KOPT-K1 (cell line): ENCODE data around the gene ACTL8.

Experiments used
- H3K27ac ChIP-seq: fragments of 200-600 bp; sonication (generic); 2 replicates; pipeline ENCODE4 v1.5.1; 2016; ENCODE audit warnings: antibody characterized with exemption, mild to moderate bottlenecking, low read depth, low read length; ENCODE audit not compliant: poor library complexity, severe bottlenecking
- H3K36me3 ChIP-seq: fragments of 200-600 bp; sonication (generic); 2 replicates; pipeline ENCODE4 v1.5.1; 2017; ENCODE audit warnings: antibody characterized with exemption, mild to moderate bottlenecking, low read length, moderate library complexity; ENCODE audit not compliant: insufficient read depth
- H3K9me3 ChIP-seq: fragments of 200-600 bp; sonication (generic); 2 replicates; pipeline ENCODE4 v1.5.1; 2017; ENCODE audit warnings: antibody characterized with exemption, low read length, mild to moderate bottlenecking; ENCODE audit not compliant: insufficient read depth, poor library complexity, severe bottlenecking

ACTL8 gene

DNA sequence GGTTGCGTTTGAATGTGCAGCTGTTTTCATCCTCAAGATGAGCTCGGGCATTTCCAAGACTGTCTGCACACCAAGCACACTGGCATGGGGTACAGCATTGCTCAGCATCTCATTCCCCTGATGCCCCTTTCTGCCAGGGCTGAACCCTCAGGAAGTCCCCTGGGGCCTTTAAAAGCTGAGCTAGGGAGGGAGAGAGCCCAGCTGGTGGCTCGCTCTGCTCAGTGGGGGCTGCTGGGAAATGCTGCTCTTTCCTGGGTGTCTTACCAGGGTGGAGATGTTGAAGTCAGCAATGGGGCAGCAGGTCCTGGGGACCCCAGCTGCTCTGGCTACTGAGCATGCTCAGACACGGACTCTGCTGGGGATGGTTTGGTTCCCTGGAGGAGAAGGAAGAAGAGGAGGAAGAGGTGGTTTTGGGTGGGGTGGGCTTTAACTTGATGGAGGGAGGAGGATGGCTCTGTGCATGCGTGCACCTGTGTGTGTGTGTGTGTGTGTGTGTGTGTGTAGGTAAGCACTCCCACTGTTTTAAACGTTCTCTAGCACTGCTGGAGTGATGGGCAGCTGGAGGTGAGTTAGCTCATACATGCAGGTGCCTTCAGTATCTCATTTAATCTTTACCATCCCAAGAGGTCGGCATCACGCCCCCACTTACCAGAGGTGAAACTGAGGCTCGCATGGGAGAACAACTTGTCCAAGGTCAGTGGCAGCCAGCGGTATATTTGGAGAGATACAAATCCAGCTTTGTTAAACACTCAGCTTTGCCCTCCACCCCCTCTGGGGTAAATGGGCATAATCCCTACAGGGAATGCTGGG, 40.9 kb downstream of the ACTL8 start:
- Histone ChIP-seq H3K9me3 (no peaks in the 10 kb centered on the region), H3K36me3 (no peaks in the 10 kb centered on the region), H3K27ac (no peak overlapping the region)

DNA sequence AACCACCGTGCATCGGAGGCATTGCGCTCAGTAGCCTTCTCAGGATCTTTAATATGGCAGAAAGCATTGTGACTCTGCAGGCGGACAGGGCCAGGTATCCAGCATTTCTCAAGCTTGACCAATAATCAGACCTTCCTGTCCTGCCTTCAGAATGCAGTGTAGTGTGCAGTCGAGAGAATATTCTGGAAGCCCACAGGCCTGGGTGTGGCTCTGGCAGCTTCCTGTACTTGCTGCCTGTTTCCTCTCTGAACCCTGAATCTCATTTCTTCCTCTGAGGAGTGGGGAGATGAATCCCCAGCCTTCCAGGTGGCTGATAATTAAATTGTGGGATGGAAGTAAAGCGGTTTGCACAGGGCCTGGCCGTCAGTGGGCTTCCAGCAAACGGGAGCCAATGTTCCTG, 42.3 kb downstream of the ACTL8 start:
- H3K36me3 ChIP-seq = no peaks in the 10 kb centered on the region
- no peaks in the 10 kb centered on the region for H3K9me3 ChIP-seq
- H3K27ac ChIP-seq = no peak overlapping the region

- Histone ChIP-seq H3K36me3 (no peaks in the 10 kb centered on the region), H3K27ac (no peak overlapping the region), H3K9me3 (no peaks in the 10 kb centered on the region)
These were observed 42.9 kb downstream of the ACTL8 start for GRCh38 chr1:17798011-17798410.

GRCh38 chr1:17798799-17799382, 43.8 kb downstream of the ACTL8 start:
- Histone ChIP-seq H3K27ac (no peak overlapping the region), H3K9me3 (no peaks in the 10 kb centered on the region), H3K36me3 (no peaks in the 10 kb centered on the region)

GRCh38 chr1:17799642-17800041, 44.5 kb downstream of the ACTL8 start:
- Histone ChIP-seq H3K36me3 (no peaks in the 10 kb centered on the region), H3K27ac (no peak overlapping the region), H3K9me3 (no peaks in the 10 kb centered on the region)

DNA sequence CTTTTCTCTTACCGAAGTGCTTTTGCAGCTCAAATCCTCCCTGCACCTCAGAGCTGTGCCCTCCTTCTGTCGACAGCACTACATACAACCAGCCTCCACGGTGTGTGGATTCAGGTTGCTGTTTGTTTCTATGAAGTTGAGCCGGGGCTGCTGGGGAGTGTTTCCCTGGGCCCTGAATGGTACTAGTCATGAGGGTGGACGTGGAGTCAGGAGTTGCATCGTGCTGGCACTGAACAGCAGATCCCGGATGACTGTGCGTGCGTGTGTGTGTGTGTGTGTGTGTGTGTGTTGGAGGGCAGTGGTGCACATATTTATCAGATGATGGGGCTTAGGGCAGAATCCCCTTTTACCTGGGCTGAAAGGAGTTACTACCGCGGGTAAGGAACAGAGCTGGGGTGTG, 47.0 kb downstream of the ACTL8 start:
- H3K27ac ChIP-seq = no peak overlapping the region
- no peaks in the 10 kb centered on the region for H3K36me3 ChIP-seq
- H3K9me3 ChIP-seq = no peaks in the 10 kb centered on the region

- Histone ChIP-seq H3K9me3 (no peaks in the 10 kb centered on the region), H3K27ac (no peak overlapping the region), H3K36me3 (no peaks in the 10 kb centered on the region)
These were observed 47.8 kb downstream of the ACTL8 start for GRCh38 chr1:17802945-17803344.

DNA sequence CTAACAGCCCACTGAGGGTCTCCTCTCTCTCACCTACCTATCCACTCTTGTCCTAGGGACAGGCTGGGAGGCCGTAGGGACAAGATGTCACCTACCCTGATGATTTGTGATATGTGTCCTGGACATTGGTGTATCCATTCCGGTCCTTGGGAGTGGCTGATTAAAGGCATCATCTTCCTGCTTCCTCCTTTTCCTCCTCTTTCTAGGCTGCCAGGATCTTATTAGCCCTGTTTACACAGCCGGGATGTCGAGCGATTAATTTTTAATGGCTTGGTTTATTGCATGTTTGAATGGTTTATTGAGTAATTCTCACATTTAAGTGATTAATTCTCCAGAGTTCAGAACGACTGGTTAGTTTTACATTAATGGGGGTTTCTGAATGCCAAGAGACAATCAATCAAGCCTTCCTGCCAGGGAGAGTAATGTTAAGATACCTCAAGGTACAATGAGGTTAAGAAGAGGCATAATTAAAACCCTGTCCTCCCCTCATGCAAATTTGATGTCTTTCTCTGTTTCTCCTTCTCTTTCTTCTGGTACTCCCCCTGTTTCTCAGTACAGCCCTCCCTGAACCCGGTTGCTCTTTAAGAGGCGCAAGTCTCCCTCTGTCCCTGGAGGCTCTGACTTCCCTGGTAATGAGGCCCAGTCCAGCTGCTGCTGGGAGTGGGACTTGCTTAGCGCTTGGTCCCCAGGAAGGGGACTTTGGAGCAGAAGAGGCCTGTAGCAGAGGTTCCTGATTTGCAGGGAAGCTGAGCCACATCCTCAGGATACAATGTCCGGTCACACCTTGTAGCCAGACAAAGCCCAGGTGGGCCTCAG, 50.9 kb downstream of the ACTL8 start:
- Histone ChIP-seq H3K36me3 (no peaks in the 10 kb centered on the region), H3K27ac (no peak overlapping the region), H3K9me3 (no peaks in the 10 kb centered on the region)

DNA sequence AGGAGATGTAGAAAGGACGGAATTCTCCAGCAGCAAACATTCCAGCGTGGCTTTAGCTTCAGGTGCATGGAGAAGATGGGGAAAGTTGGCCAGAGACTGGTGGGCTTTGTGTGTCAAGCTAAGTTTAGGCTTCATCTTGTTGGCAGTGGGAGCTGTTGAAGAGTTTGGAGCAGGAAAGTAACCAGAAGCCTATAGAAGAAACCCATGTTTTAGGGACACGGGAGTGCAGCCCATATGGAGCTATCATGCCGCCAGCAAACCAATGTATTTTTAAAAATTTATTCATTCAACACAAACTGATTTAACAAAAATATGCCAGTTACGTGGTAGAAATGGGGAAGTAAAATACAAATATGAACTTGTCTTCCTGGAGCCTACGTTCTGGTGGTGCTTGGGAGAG, 53.7 kb downstream of the ACTL8 start:
- H3K9me3 ChIP-seq = no peaks in the 10 kb centered on the region
- H3K27ac ChIP-seq = no peak overlapping the region
- H3K36me3 ChIP-seq = no peaks in the 10 kb centered on the region

DNA sequence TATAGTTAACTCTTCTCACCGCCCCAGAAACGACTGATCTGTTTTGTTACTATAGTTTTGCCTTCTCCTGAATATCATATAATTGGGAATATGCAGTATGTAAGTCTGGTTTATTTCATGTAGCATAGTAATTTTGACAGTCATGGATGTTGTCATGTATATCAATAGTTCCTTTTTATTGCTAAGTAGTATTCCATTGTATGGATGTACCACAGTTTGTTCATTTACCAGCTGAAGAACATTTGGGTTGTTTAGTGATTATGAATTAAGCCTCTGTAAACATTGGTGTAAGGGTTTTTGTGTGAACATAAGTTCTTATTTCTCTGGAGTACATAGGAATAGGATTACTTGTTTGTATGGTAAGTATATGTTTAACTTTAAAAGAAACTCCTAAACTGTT, 55.5 kb downstream of the ACTL8 start:
- H3K36me3 ChIP-seq = no peaks in the 10 kb centered on the region
- H3K9me3 ChIP-seq = no peaks in the 10 kb centered on the region
- no peak overlapping the region for H3K27ac ChIP-seq

DNA sequence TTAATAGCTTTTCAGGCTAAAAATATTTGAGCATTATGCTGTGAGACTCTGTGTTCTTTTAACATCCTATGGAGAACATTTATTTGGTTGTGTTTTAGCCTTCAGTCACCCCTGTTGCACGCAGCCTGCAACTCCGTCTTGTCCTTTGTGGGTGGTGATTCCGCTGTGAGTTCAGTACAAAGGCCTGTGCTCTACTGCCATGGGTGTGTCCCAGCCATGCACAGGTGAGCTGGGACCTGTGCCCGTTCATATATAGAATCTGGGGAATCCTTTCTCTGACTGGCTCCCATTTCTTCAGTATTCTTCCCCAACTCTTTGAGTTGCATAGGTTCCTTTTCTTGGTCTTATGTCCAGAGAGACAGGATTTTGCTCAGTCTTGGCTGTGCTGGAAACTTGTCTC, 61.4 kb downstream of the ACTL8 start:
- no peak overlapping the region for H3K27ac ChIP-seq
- H3K9me3 ChIP-seq = no peaks in the 10 kb centered on the region
- H3K36me3 ChIP-seq = no peaks in the 10 kb centered on the region

DNA sequence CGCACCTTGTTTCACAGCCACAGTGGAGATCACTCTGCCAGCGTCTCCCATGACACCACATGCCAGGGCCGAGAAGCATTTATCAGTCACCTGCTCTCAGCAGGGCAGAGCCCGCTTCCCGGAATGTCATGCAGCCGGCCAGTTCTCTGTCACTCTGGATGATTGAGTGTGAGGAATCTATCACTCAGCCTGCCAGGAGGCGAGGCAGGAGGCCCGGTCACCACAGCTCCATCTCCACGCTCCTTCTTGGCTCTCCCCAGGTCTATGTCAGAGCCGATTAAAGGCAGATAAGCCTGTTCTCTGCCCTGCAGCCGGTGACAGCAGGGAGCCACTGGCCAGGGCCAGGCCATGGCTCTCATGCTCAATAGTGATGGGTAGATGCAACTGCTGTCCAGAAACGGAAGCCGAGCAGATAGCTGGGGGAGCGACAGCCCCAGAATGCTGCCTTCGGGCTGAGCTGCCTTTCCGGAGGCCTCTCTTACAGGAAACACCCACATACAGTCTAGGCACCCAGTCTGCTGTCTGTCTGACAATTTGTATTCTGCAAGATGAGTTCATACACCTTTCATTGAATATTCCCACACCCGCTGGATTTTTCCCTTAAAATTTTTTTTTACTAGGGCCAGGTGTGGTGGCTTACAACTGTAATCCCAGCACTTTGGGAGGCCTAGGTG, 64.1 kb downstream of the ACTL8 start:
- Histone ChIP-seq H3K9me3 (no peaks in the 10 kb centered on the region), H3K27ac (no peak overlapping the region), H3K36me3 (no peaks in the 10 kb centered on the region)

GRCh38 chr1:17820198-17820597, 65.1 kb downstream of the ACTL8 start:
- H3K36me3 ChIP-seq = no peaks in the 10 kb centered on the region
- no peak overlapping the region for H3K27ac ChIP-seq
- H3K9me3 ChIP-seq = no peaks in the 10 kb centered on the region

- Histone ChIP-seq H3K27ac (no peak overlapping the region), H3K9me3 (no peaks in the 10 kb centered on the region)
These were observed 67.8 kb downstream of the ACTL8 start for GRCh38 chr1:17822741-17823426.

More at GRCh38 chr1:17822741-17823426, 67.8 kb downstream of the ACTL8 start:
- H3K36me3 ChIP-seq = no peaks in the 10 kb centered on the region
